ENCODE results near the gene ADGRE1.

Gene ADGRE1

GRCh38 chr19:6887316-6887715 is at the start of gene ADGRE1:
ADGRE1 (plus strand) TSS chr19:6887579; CDS start chr19:6887609, 30 bp downstream.
- DNase-seq, result no peak
- TF ChIP-seq POLR2A (IDR thresholded peaks at IDR 0.05; ENCODE audit: low read length), result no peak
- TF ChIP-seq GATA1 (IDR thresholded peaks at IDR 0.05; ENCODE audit: low read depth, low read length), result no peak

- TF ChIP-seq GATA1 (IDR thresholded peaks at IDR 0.05; ENCODE audit: low read depth, low read length) (no peak), POLR2A (IDR thresholded peaks at IDR 0.05; ENCODE audit: low read length) (no peak)
These were observed 49.2 kb upstream of the ADGRE1 start for GRCh38 chr19:6838062-6838655.

GRCh38 chr19:6842871-6843607 is 44.3 kb upstream of the ADGRE1 start:
- DNase-seq, result no peak
- no peak for TF ChIP-seq GATA1 (IDR thresholded peaks at IDR 0.05; ENCODE audit: low read depth, low read length)
- no peak for TF ChIP-seq POLR2A (IDR thresholded peaks at IDR 0.05; ENCODE audit: low read length)

More at GRCh38 chr19:6838062-6838655, 49.2 kb upstream of the ADGRE1 start:
- DNase-seq, result no peak

- no peak for TF ChIP-seq GATA1 (IDR thresholded peaks at IDR 0.05; ENCODE audit: low read depth, low read length)
- TF ChIP-seq POLR2A (IDR thresholded peaks at IDR 0.05; ENCODE audit: low read length), result no peak
- no peak for DNase-seq
These were observed 39.6 kb upstream of the ADGRE1 start for GRCh38 chr19:6847828-6848200.

GRCh38 chr19:6848986-6849385 is 38.4 kb upstream of the ADGRE1 start:
- TF ChIP-seq GATA1 (IDR thresholded peaks at IDR 0.05; ENCODE audit: low read depth, low read length) (no peak), POLR2A (IDR thresholded peaks at IDR 0.05; ENCODE audit: low read length) (no peak)
- DNase-seq, result no peak

GRCh38 chr19:6849876-6850275 is 37.5 kb upstream of the ADGRE1 start:
- TF ChIP-seq GATA1 (IDR thresholded peaks at IDR 0.05; ENCODE audit: low read depth, low read length), result no peak
- DNase-seq, result no peak

- TF ChIP-seq GATA1 (IDR thresholded peaks at IDR 0.05; ENCODE audit: low read depth, low read length) (no peak), POLR2A (IDR thresholded peaks at IDR 0.05; ENCODE audit: low read length) (no peak)
- DNase-seq, result no peak
These were observed 36.0 kb upstream of the ADGRE1 start for GRCh38 chr19:6851359-6851758.

- DNase-seq, result no peak
- no peak for TF ChIP-seq GATA1 (IDR thresholded peaks at IDR 0.05; ENCODE audit: low read depth, low read length)
- TF ChIP-seq POLR2A (IDR thresholded peaks at IDR 0.05; ENCODE audit: low read length), result no peak
These were observed 35.4 kb upstream of the ADGRE1 start for GRCh38 chr19:6852001-6852400.

GRCh38 chr19:6853868-6854267 is 33.5 kb upstream of the ADGRE1 start:
- no peak for TF ChIP-seq GATA1 (IDR thresholded peaks at IDR 0.05; ENCODE audit: low read depth, low read length)
- no peak for TF ChIP-seq POLR2A (IDR thresholded peaks at IDR 0.05; ENCODE audit: low read length)
- DNase-seq, result no peak

- no peak for TF ChIP-seq POLR2A (IDR thresholded peaks at IDR 0.05; ENCODE audit: low read length)
- TF ChIP-seq GATA1 (IDR thresholded peaks at IDR 0.05; ENCODE audit: low read depth, low read length), result no peak
- DNase-seq, result no peak
These were observed 32.6 kb upstream of the ADGRE1 start for GRCh38 chr19:6854758-6855157.

- DNase-seq, result no peak
- TF ChIP-seq POLR2A (IDR thresholded peaks at IDR 0.05; ENCODE audit: low read length), result no peak
- TF ChIP-seq GATA1 (IDR thresholded peaks at IDR 0.05; ENCODE audit: low read depth, low read length), result no peak
These were observed 30.5 kb upstream of the ADGRE1 start for GRCh38 chr19:6856749-6857372.

- no peak for TF ChIP-seq POLR2A (IDR thresholded peaks at IDR 0.05; ENCODE audit: low read length)
- TF ChIP-seq GATA1 (IDR thresholded peaks at IDR 0.05; ENCODE audit: low read depth, low read length), result no peak
- no peak for DNase-seq
These were observed 25.6 kb upstream of the ADGRE1 start for GRCh38 chr19:6861683-6862286.

GRCh38 chr19:6862673-6863078 is 24.7 kb upstream of the ADGRE1 start:
- TF ChIP-seq GATA1 (IDR thresholded peaks at IDR 0.05; ENCODE audit: low read depth, low read length) (no peak), POLR2A (IDR thresholded peaks at IDR 0.05; ENCODE audit: low read length) (no peak)
- peak; percentile 80 to 81 for DNase-seq

- no peak for DNase-seq
- TF ChIP-seq POLR2A (IDR thresholded peaks at IDR 0.05; ENCODE audit: low read length), result no peak
- TF ChIP-seq GATA1 (IDR thresholded peaks at IDR 0.05; ENCODE audit: low read depth, low read length), result no peak
These were observed 22.9 kb upstream of the ADGRE1 start for GRCh38 chr19:6864325-6864940.
